Naive thymus-derived CD4-positive, alpha-beta T cell (primary cell): Measurements from ENCODE around the gene RNF166. TPM values are rescaled to one million over a fixed set of nuclear protein-coding genes. Genes with fewer than 3 reads are reported as not detected.

ENCODE experiments used
- ATAC-seq: fragments of 150-1000 bp; cut with Tn5 transposase; 2 replicates; pipeline ENCODE4 v1.10.0; 2021; ENCODE audit warnings: mild to moderate bottlenecking, moderate library complexity
- CTCF ChIA-PET: fragments of 350-600 bp; sonication (Branson Sonifier 250); formaldehyde crosslinking; loops from one replicate; lab custom pipeline; 2021; ENCODE audit warnings: antibody characterized with exemption; lab: Charles Lee
- POLR2A ChIA-PET: fragments of 350-600 bp; sonication (Branson Sonifier 250); formaldehyde crosslinking; loops from one replicate; lab custom pipeline; 2021; ENCODE audit warnings: antibody characterized with exemption, inconsistent platforms; lab: Charles Lee
- DNase-seq, 9 donors: peaks; one replicate each; pipeline versions ENCODE4 v3.0.0 to v3.0.0-alpha.2; 2020 to 2022; ENCODE audit warnings: mixed read lengths in 1 of 9
- H3K27ac ChIP-seq: one replicate; pipeline ENCODE4 v1.7.0; 2013; ENCODE audit warnings: mild to moderate bottlenecking, low read depth, low read length, moderate library complexity
- H3K27me3 ChIP-seq, 2 donors: one replicate each; pipeline ENCODE4 v1.7.0; 2013; ENCODE audit warnings: low read length in 2 of 2, mild to moderate bottlenecking in 2 of 2, moderate library complexity in 2 of 2; ENCODE audit not compliant: control insufficient read depth in 2 of 2, insufficient read depth in 2 of 2
- H3K36me3 ChIP-seq, 3 experiments: 1 replicate in 2 of 3; 2 replicates in 1 of 3; pipeline ENCODE4 v1.7.0; 2013; ENCODE audit warnings: low read length in 3 of 3, mild to moderate bottlenecking in 3 of 3, moderate library complexity in 1 of 3; ENCODE audit not compliant: insufficient read depth in 3 of 3, control insufficient read depth in 2 of 3
- H3K4me1 ChIP-seq, 2 donors: one replicate each; pipeline ENCODE4 v1.7.0; 2013; ENCODE audit warnings: low read length in 2 of 2, mild to moderate bottlenecking in 2 of 2, moderate library complexity in 1 of 2; ENCODE audit not compliant: control insufficient read depth in 2 of 2, insufficient read depth in 2 of 2
- H3K4me3 ChIP-seq: 2 replicates; pipeline ENCODE4 v1.7.0; 2013; ENCODE audit warnings: mild to moderate bottlenecking, low read length
- H3K9me3 ChIP-seq, 3 experiments: 1 replicate in 2 of 3; 2 replicates in 1 of 3; pipeline ENCODE4 v1.7.0; 2013; ENCODE audit warnings: low read length in 3 of 3; ENCODE audit not compliant: control insufficient read depth in 2 of 3
- H3K27ac Mint-ChIP-seq, 9 donors: one replicate each; pipeline ENCODE4 v1.8.0; 2020 to 2022; ENCODE audit warnings: mixed read lengths in 9 of 9, mild to moderate bottlenecking in 8 of 9, moderate library complexity in 5 of 9, inconsistent platforms in 2 of 9
- H3K27me3 Mint-ChIP-seq, 5 donors: one replicate each; pipeline ENCODE4 v1.8.0; 2021 to 2022; ENCODE audit warnings: mixed read lengths in 5 of 5, mild to moderate bottlenecking in 1 of 5
- H3K36me3 Mint-ChIP-seq, 5 donors: one replicate each; pipeline ENCODE4 v1.8.0; 2020 to 2022; ENCODE audit warnings: mixed read lengths in 5 of 5, mild to moderate bottlenecking in 3 of 5, inconsistent platforms in 1 of 5
- H3K4me1 Mint-ChIP-seq, 7 donors: one replicate each; pipeline ENCODE4 v1.8.0; 2020 to 2022; ENCODE audit warnings: mixed read lengths in 7 of 7, mild to moderate bottlenecking in 3 of 7, inconsistent platforms in 1 of 7
- H3K4me3 Mint-ChIP-seq, 10 donors: one replicate each; pipeline ENCODE4 v1.8.0; 2020 to 2022; ENCODE audit warnings: mild to moderate bottlenecking in 10 of 10, mixed read lengths in 10 of 10, moderate library complexity in 6 of 10, inconsistent platforms in 2 of 10
- H3K9me3 Mint-ChIP-seq, 11 donors: one replicate each; pipeline ENCODE4 v1.8.0; 2020 to 2022; ENCODE audit warnings: mixed read lengths in 11 of 11, mild to moderate bottlenecking in 4 of 11, inconsistent platforms in 1 of 11, moderate library complexity in 1 of 11
- intact Hi-C, 2 donors: fragments of 100-400 bp; cut with micrococcal nuclease; formaldehyde crosslinking; loops; one replicate each; pipeline ENCODE4 v1.15.1; 2023
- polyA plus RNA-seq, 2 donors: library from polyadenylated mRNA; unstranded; fragments of 300-500 nt; fragmentation: Illumina TruSeq; gene quantifications; one replicate each; pipeline ENCODE4 v1.2.3, GENCODE V29; 2021
- total RNA-seq, 6 experiments: library from RNA in 5 of 6; stranded (reverse) in 5 of 6; gene quantifications; 1 replicate in 5 of 6; 2 replicates in 1 of 6; pipeline ENCODE4 v1.2.3 and lab custom pipeline; 2021 to 2026

Gene RNF166
- total and polyA plus RNA-seq, 7 experiments from 2014 or later = 67.7 to 324 (median 100) TPM

GRCh38 chr16:88725609-88726407, 19.6 kb upstream of the RNF166 start:
- peaks cover 0 to 7% (median 0%) of the 10 kb centered on the region in 5 donors for H3K36me3 Mint-ChIP-seq
- Histone ChIP-seq H3K4me3 (no peak overlapping the region), H3K4me1 (no peaks in the 10 kb centered on the region), H3K27me3 (no peaks in the 10 kb centered on the region), H3K36me3 (peaks cover 0 to 73% (median 7%) of the 10 kb centered on the region in 3 experiments), H3K27ac (no peak overlapping the region), H3K9me3 (no peaks in the 10 kb centered on the region)
- no peak overlapping the region for H3K27ac Mint-ChIP-seq
- ChIA-PET CTCF (no interaction called here), POLR2A (no interaction called here)
- no peak for DNase-seq
- no peak for ATAC-seq
- no peaks in the 10 kb centered on the region for H3K9me3 Mint-ChIP-seq
- H3K4me3 Mint-ChIP-seq = no peak overlapping the region
- intact Hi-C loops = no loop called here
- peaks cover 0 to 2% (median 0%) of the 10 kb centered on the region in 7 donors for H3K4me1 Mint-ChIP-seq
- no peaks in the 10 kb centered on the region for H3K27me3 Mint-ChIP-seq

GRCh38 chr16:88724855-88725555, 18.8 kb upstream of the RNF166 start:
- H3K4me1 Mint-ChIP-seq = peaks cover 0 to 2% (median 0%) of the 10 kb centered on the region in 7 donors
- H3K27ac Mint-ChIP-seq = peak overlapping the region in 1 of 9 donors; percentile 14
- ChIA-PET POLR2A (no interaction called here), CTCF (no interaction called here)
- H3K27me3 Mint-ChIP-seq = no peaks in the 10 kb centered on the region
- H3K36me3 Mint-ChIP-seq = peaks cover 0 to 9% (median 2%) of the 10 kb centered on the region in 5 donors
- no peak for ATAC-seq
- Histone ChIP-seq H3K4me1 (no peaks in the 10 kb centered on the region), H3K9me3 (no peaks in the 10 kb centered on the region), H3K36me3 (peaks cover 0 to 77% (median 7%) of the 10 kb centered on the region in 3 experiments), H3K27me3 (no peaks in the 10 kb centered on the region), H3K27ac (no peak overlapping the region), H3K4me3 (no peak overlapping the region)
- no peaks in the 10 kb centered on the region for H3K9me3 Mint-ChIP-seq
- no peak for DNase-seq
- H3K4me3 Mint-ChIP-seq = no peak overlapping the region
- intact Hi-C loops = no loop called here

- no peak overlapping the region for H3K4me3 Mint-ChIP-seq
- DNase-seq (no peak), ATAC-seq (no peak)
- Histone ChIP-seq H3K4me3 (no peak overlapping the region), H3K9me3 (no peaks in the 10 kb centered on the region), H3K27me3 (no peaks in the 10 kb centered on the region), H3K27ac (no peak overlapping the region), H3K36me3 (peaks cover 0 to 85% (median 7%) of the 10 kb centered on the region in 3 experiments), H3K4me1 (no peaks in the 10 kb centered on the region)
- H3K4me1 Mint-ChIP-seq = no peaks in the 10 kb centered on the region
- H3K9me3 Mint-ChIP-seq = no peaks in the 10 kb centered on the region
- ChIA-PET CTCF (no interaction called here), POLR2A (no interaction called here)
- H3K27ac Mint-ChIP-seq = peak overlapping the region in 1 of 9 donors; percentile 76
- intact Hi-C loops = no loop called here
- peaks cover 0 to 9% (median 2%) of the 10 kb centered on the region in 5 donors for H3K36me3 Mint-ChIP-seq
- H3K27me3 Mint-ChIP-seq = no peaks in the 10 kb centered on the region
These were observed 17.7 kb upstream of the RNF166 start for GRCh38 chr16:88723911-88724310.

- Histone ChIP-seq H3K4me3 (no peak overlapping the region), H3K36me3 (peaks cover 0 to 89% (median 7%) of the 10 kb centered on the region in 3 experiments), H3K27ac (no peak overlapping the region), H3K27me3 (no peaks in the 10 kb centered on the region), H3K9me3 (no peaks in the 10 kb centered on the region), H3K4me1 (no peaks in the 10 kb centered on the region)
- ChIA-PET POLR2A (no interaction called here), CTCF (no interaction called here)
- H3K27ac Mint-ChIP-seq = peak overlapping the region in 1 of 9 donors; percentile 76
- peaks cover 0 to 9% (median 2%) of the 10 kb centered on the region in 5 donors for H3K36me3 Mint-ChIP-seq
- no peak overlapping the region for H3K4me3 Mint-ChIP-seq
- no peaks in the 10 kb centered on the region for H3K4me1 Mint-ChIP-seq
- DNase-seq (no peak), ATAC-seq (no peak)
- intact Hi-C loops = no loop called here
- no peaks in the 10 kb centered on the region for H3K9me3 Mint-ChIP-seq
- H3K27me3 Mint-ChIP-seq = no peaks in the 10 kb centered on the region
These were observed 17.3 kb upstream of the RNF166 start for GRCh38 chr16:88723507-88723887.

GRCh38 chr16:88722784-88723506, 16.7 kb upstream of the RNF166 start:
- H3K4me3 Mint-ChIP-seq = no peak overlapping the region
- no peaks in the 10 kb centered on the region for H3K27me3 ChIP-seq
- H3K36me3 ChIP-seq = peaks cover 0 to 94% (median 7%) of the 10 kb centered on the region in 3 experiments
- no peaks in the 10 kb centered on the region for H3K4me1 ChIP-seq
- H3K9me3 Mint-ChIP-seq = no peaks in the 10 kb centered on the region
- ChIA-PET POLR2A (interaction anchor here (0.6 kb wide), 1 partner anchor 60 kb away, joined by 3 read pairs; the partner anchor contains the start of gene MVD), CTCF (no interaction called here)
- H3K9me3 ChIP-seq = no peaks in the 10 kb centered on the region
- H3K36me3 Mint-ChIP-seq = peaks cover 0 to 12% (median 2%) of the 10 kb centered on the region in 5 donors
- ATAC-seq = no peak
- H3K27ac Mint-ChIP-seq = no peak overlapping the region
- no peak overlapping the region for H3K27ac ChIP-seq
- no peak overlapping the region for H3K4me3 ChIP-seq
- DNase-seq = no peak
- intact Hi-C loops = no loop called here
- no peaks in the 10 kb centered on the region for H3K4me1 Mint-ChIP-seq
- no peaks in the 10 kb centered on the region for H3K27me3 Mint-ChIP-seq

- Histone ChIP-seq H3K27ac (no peak overlapping the region), H3K36me3 (peaks cover 7 to 98% (median 7%) of the 10 kb centered on the region in 3 experiments), H3K4me1 (no peaks in the 10 kb centered on the region), H3K9me3 (no peaks in the 10 kb centered on the region), H3K27me3 (no peaks in the 10 kb centered on the region), H3K4me3 (no peak overlapping the region)
- DNase-seq = no peak
- CTCF ChIA-PET = no interaction called here
- intact Hi-C loops = no loop called here
- Mint-ChIP-seq H3K4me3 (no peak overlapping the region), H3K9me3 (no peaks in the 10 kb centered on the region), H3K36me3 (peaks cover 0 to 15% (median 6%) of the 10 kb centered on the region in 5 donors), H3K27ac (no peak overlapping the region), H3K27me3 (no peaks in the 10 kb centered on the region), H3K4me1 (no peaks in the 10 kb centered on the region)
- no peak for ATAC-seq
- POLR2A ChIA-PET = interaction anchor here (0.6 kb wide), 1 partner anchor 59 kb away, joined by 3 read pairs; the partner anchor contains the start of gene MVD
These were observed 15.9 kb upstream of the RNF166 start for GRCh38 chr16:88721815-88722755.
